Stimulated activated CD4-positive, alpha-beta T cell treated with anti-CD3 and anti-CD28 coated beads, Interleukin-1b, Interleukin-23, amount 100 ng/mL, for 1 hour (primary cell): ENCODE measurements around the gene YPEL4.

Source experiments
- DNase-seq, 2 donors: peaks; one replicate each; pipeline ENCODE4 v3.0.0-alpha.2; 2020; ENCODE audit warnings: low read depth in 2 of 2

The YPEL4 gene

GRCh38 chr11:57633394-57634070, 16.2 kb downstream of the YPEL4 start:
- no peak for DNase-seq

GRCh38 chr11:57632116-57632515, 17.6 kb downstream of the YPEL4 start:
- no peak for DNase-seq

- DNase-seq = no peak
These were observed 19.5 kb downstream of the YPEL4 start for GRCh38 chr11:57630171-57630570.

GRCh38 chr11:57626895-57627294, 22.8 kb downstream of the YPEL4 start:
- no peak for DNase-seq

GRCh38 chr11:57624864-57625263, 24.8 kb downstream of the YPEL4 start:
- DNase-seq = no peak

GRCh38 chr11:57622263-57622662, 27.4 kb downstream of the YPEL4 start:
- no peak for DNase-seq

- no peak for DNase-seq
These were observed 29.2 kb downstream of the YPEL4 start for GRCh38 chr11:57620467-57620866.

- DNase-seq = no peak
These were observed 30.4 kb downstream of the YPEL4 start for GRCh38 chr11:57619331-57619730.

GRCh38 chr11:57618438-57618837, 31.3 kb downstream of the YPEL4 start:
- DNase-seq = no peak

GRCh38 chr11:57616595-57616994, 33.1 kb downstream of the YPEL4 start:
- DNase-seq = no peak

- DNase-seq = no peak
These were observed 34.4 kb downstream of the YPEL4 start for GRCh38 chr11:57615308-57615707.

GRCh38 chr11:57614234-57614772, 35.4 kb downstream of the YPEL4 start:
- no peak for DNase-seq

GRCh38 chr11:57610170-57610569, 39.5 kb downstream of the YPEL4 start:
- no peak for DNase-seq

GRCh38 chr11:57605028-57605420, 44.7 kb downstream of the YPEL4 start:
- no peak for DNase-seq

GRCh38 chr11:57604296-57605027, 45.2 kb downstream of the YPEL4 start:
- DNase-seq = no peak

GRCh38 chr11:57601297-57601696, 48.4 kb downstream of the YPEL4 start:
- no peak for DNase-seq

GRCh38 chr11:57599381-57599780, 50.3 kb downstream of the YPEL4 start:
- DNase-seq = no peak

GRCh38 chr11:57598831-57599155, 50.9 kb downstream of the YPEL4 start:
- no peak for DNase-seq

GRCh38 chr11:57597916-57598830, 51.5 kb downstream of the YPEL4 start:
- DNase-seq = no peak

- no peak for DNase-seq
These were observed 52.2 kb downstream of the YPEL4 start, which contains the start of gene SERPING1 for GRCh38 chr11:57597461-57597915. TSS of gene SERPING1 (plus strand) at chr11:57597685. CDS start at chr11:57598271, 586 bp downstream.

GRCh38 chr11:57596266-57596885, 53.3 kb downstream of the YPEL4 start:
- no peak for DNase-seq
